ENCODE results near the gene TSHZ2. TPM values are rescaled to one million over a fixed set of nuclear protein-coding genes. Genes with fewer than 3 reads are reported as not detected.

Gene TSHZ2
- polyA plus RNA-seq, 3 donors, result 1.2 to 47.5 (median 15.8) TPM

- no peak overlapping the region for H3K27ac ChIP-seq (ENCODE audit: low read depth, low read length)
- WGBS, 3 donors, result 86 to 94% (median 88%) methylated on average over 1 of the region's 1 CpG
Measured at GRCh38 chr20:52987295-52987694, 15.1 kb downstream of the TSHZ2 start.

GRCh38 chr20:52991830-52992229 is 19.7 kb downstream of the TSHZ2 start:
- 40 to 77% (median 46%) methylated on average over 4 of the region's 4 CpGs for WGBS, 3 donors

GRCh38 chr20:52992632-52993031 is 20.5 kb downstream of the TSHZ2 start:
- no peak overlapping the region for H3K27ac ChIP-seq (ENCODE audit: low read depth, low read length)
- WGBS, 3 donors, result 42 to 63% (median 42%) methylated on average over 1 of the region's 1 CpG

More at GRCh38 chr20:52991830-52992229, 19.7 kb downstream of the TSHZ2 start:
- H3K27ac ChIP-seq (ENCODE audit: low read depth, low read length), result no peak overlapping the region

GRCh38 chr20:52993076-52993475 is 20.9 kb downstream of the TSHZ2 start:
- WGBS, 3 donors, result 14 to 46% (median 25%) methylated on average over 3 of the region's 3 CpGs
- no peak overlapping the region for H3K27ac ChIP-seq (ENCODE audit: low read depth, low read length)

GRCh38 chr20:52994184-52994970 is 22.2 kb downstream of the TSHZ2 start:
- WGBS, 3 donors, result 71 to 82% (median 76%) methylated on average over 10 of the region's 10 CpGs
- H3K27ac ChIP-seq (ENCODE audit: low read depth, low read length), result no peak overlapping the region

- no peak overlapping the region for H3K27ac ChIP-seq (ENCODE audit: low read depth, low read length)
- 96 to 100% (median 97%) methylated on average over 1 of the region's 1 CpG for WGBS, 3 donors
Measured at GRCh38 chr20:52996130-52996529, 24.0 kb downstream of the TSHZ2 start.

- WGBS, 3 donors, result 82 to 87% (median 83%) methylated on average over 6 of the region's 6 CpGs
- no peak overlapping the region for H3K27ac ChIP-seq (ENCODE audit: low read depth, low read length)
Measured at GRCh38 chr20:52996658-52997057, 24.5 kb downstream of the TSHZ2 start.

- no peak overlapping the region for H3K27ac ChIP-seq (ENCODE audit: low read depth, low read length)
- WGBS, 3 donors, result 94 to 97% (median 96%) methylated on average over 6 of the region's 6 CpGs
Measured at GRCh38 chr20:52998268-52998667, 26.1 kb downstream of the TSHZ2 start.

GRCh38 chr20:52999040-52999439 is 26.9 kb downstream of the TSHZ2 start:
- WGBS, 3 donors, result 71 to 90% (median 86%) methylated on average over 2 of the region's 2 CpGs
- no peak overlapping the region for H3K27ac ChIP-seq (ENCODE audit: low read depth, low read length)

- no peak overlapping the region for H3K27ac ChIP-seq (ENCODE audit: low read depth, low read length)
- WGBS, 3 donors, result 54 to 59% (median 56%) methylated on average over 9 of the region's 9 CpGs
Measured at GRCh38 chr20:53001498-53002301, 29.5 kb downstream of the TSHZ2 start.

GRCh38 chr20:53002786-53003185 is 30.6 kb downstream of the TSHZ2 start:
- WGBS, 3 donors, result 53 to 79% (median 78%) methylated on average over 5 of the region's 5 CpGs
- H3K27ac ChIP-seq (ENCODE audit: low read depth, low read length), result no peak overlapping the region

- WGBS, 3 donors, result 58 to 66% (median 66%) methylated on average over 10 of the region's 10 CpGs
- H3K27ac ChIP-seq (ENCODE audit: low read depth, low read length), result no peak overlapping the region
Measured at GRCh38 chr20:53003420-53004154, 31.4 kb downstream of the TSHZ2 start.

GRCh38 chr20:53004267-53004813 is 32.2 kb downstream of the TSHZ2 start:
- WGBS, 3 donors, result 69 to 89% (median 73%) methylated on average over 9 of the region's 9 CpGs
- H3K27ac ChIP-seq (ENCODE audit: low read depth, low read length), result no peak overlapping the region

- H3K27ac ChIP-seq (ENCODE audit: low read depth, low read length), result no peak overlapping the region
- 87 to 91% (median 88%) methylated on average over 5 of the region's 5 CpGs for WGBS, 3 donors
Measured at GRCh38 chr20:53009979-53010735, 38.0 kb downstream of the TSHZ2 start.

- 71 to 87% (median 81%) methylated on average over 2 of the region's 2 CpGs for WGBS, 3 donors
- no peak overlapping the region for H3K27ac ChIP-seq (ENCODE audit: low read depth, low read length)
Measured at GRCh38 chr20:53011640-53012039, 39.5 kb downstream of the TSHZ2 start.

- WGBS, 3 donors, result 80 to 95% (median 82%) methylated on average over 2 of the region's 2 CpGs
- H3K27ac ChIP-seq (ENCODE audit: low read depth, low read length), result no peak overlapping the region
Measured at GRCh38 chr20:53013183-53013582, 41.0 kb downstream of the TSHZ2 start.

GRCh38 chr20:53013847-53014246 is 41.7 kb downstream of the TSHZ2 start:
- no peak overlapping the region for H3K27ac ChIP-seq (ENCODE audit: low read depth, low read length)
- 54 to 55% (median 55%) methylated on average over 4 of the region's 4 CpGs for WGBS, 3 donors

- 93 to 98% (median 97%) methylated on average over 2 of the region's 2 CpGs for WGBS, 3 donors
- H3K27ac ChIP-seq (ENCODE audit: low read depth, low read length), result no peak overlapping the region
Measured at GRCh38 chr20:53016071-53016470, 43.9 kb downstream of the TSHZ2 start.

Data from adipose tissue (tissue), 3 donors.